Measurements from ENCODE around the gene SSTR4.
"Not testable (repeated sequence)": the region's sequence is repeated elsewhere in the genome, so short reads cannot be mapped to it uniquely, and the experiment has no call there.

SSTR4 gene, protein sequence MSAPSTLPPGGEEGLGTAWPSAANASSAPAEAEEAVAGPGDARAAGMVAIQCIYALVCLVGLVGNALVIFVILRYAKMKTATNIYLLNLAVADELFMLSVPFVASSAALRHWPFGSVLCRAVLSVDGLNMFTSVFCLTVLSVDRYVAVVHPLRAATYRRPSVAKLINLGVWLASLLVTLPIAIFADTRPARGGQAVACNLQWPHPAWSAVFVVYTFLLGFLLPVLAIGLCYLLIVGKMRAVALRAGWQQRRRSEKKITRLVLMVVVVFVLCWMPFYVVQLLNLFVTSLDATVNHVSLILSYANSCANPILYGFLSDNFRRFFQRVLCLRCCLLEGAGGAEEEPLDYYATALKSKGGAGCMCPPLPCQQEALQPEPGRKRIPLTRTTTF

DNA sequence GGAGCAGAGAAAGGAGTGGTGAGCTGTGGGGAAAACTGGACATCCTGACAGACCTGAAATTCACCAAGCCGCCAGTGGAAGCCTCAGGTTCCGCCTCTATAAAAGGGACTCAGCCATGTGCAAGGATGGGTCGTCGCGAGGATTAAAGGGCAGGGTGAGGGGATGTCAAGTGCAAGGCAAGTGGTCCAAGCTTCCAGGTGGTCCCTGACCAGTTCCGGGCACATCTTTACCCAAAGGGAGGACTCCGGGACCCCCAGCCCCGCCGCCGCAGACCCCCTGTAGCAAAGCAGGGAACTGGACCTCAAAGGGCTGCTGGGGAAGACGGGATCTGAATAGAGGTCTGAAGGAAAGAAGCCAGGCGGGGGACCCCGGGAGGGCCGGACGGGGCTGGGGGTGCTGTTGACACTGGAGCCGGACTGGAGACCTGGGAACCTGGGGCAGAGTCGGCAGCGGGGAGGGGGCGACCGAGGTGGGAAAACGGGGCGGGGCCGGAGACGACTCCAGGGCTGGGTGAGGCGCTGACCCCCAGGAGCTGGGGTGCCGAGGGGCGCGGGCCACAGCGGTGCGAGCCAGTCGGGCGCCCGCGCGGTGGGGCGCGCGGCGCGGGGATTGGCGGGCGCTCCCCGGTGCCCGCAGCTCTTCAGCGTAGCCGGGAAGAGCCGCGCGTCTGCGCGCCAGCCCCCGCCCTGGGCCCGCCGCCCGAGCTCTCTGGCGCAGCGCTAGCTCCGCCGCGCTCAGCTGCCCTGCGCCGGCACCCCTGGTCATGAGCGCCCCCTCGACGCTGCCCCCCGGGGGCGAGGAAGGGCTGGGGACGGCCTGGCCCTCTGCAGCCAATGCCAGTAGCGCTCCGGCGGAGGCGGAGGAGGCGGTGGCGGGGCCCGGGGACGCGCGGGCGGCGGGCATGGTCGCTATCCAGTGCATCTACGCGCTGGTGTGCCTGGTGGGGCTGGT, at the start of gene SSTR4:
Gene SSTR4, plus strand, starts transcription at position 592 of the 951 bp plus-strand sequence. Its CDS starts 172 bp downstream, at position 764.
- no peak for DNase-seq

- no peak for DNase-seq
Measured at GRCh38 chr20:22986601-22987000, 48.5 kb upstream of the SSTR4 start.

DNA sequence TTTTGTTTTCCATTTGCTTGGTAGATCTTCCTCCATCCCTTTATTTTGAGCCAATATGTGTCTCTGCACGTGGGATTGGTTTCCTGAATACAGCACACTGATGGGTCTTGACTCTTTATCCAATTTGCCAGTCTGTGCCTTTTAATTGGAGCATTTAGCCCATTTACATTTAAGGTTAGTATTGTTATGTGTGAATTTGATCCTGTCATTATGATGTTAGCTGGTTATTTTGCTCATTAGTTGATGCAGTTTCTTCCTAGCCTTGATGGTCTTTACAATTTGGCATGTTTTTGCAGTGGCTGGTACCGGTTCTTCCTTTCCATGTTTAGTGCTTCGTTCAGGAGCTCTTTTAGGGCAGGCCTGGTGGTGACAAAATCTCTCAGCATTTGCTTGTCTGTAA, 43.7 kb upstream of the SSTR4 start:
- DNase-seq, result not testable (repeated sequence)

DNA sequence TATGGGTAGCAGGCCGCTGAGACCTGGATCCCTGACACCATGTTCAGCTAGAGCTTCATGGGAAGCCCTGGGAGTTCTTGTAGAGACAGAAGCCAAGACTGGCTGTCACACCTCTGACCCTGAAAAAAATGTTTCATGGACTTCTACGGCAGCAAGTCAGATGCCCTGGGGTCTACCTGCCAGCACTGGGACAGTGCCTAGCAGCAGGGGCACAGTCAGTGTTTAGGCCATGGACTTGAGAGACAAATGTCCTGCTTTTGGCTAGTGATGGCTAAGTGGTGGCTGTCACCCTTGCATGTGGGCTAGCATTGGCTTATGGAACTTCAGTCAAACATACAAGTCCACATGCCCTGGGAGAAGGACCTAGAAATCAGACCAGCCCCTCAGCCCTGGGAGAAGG, 41.3 kb upstream of the SSTR4 start:
- no peak for DNase-seq

GRCh38 chr20:22995923-22996322, 39.2 kb upstream of the SSTR4 start:
- no peak for DNase-seq

- DNase-seq, result no peak
Measured at GRCh38 chr20:22998476-22998875, 36.6 kb upstream of the SSTR4 start.

- DNase-seq, result no peak
Measured at GRCh38 chr20:22999756-23000155, 35.4 kb upstream of the SSTR4 start.

DNA sequence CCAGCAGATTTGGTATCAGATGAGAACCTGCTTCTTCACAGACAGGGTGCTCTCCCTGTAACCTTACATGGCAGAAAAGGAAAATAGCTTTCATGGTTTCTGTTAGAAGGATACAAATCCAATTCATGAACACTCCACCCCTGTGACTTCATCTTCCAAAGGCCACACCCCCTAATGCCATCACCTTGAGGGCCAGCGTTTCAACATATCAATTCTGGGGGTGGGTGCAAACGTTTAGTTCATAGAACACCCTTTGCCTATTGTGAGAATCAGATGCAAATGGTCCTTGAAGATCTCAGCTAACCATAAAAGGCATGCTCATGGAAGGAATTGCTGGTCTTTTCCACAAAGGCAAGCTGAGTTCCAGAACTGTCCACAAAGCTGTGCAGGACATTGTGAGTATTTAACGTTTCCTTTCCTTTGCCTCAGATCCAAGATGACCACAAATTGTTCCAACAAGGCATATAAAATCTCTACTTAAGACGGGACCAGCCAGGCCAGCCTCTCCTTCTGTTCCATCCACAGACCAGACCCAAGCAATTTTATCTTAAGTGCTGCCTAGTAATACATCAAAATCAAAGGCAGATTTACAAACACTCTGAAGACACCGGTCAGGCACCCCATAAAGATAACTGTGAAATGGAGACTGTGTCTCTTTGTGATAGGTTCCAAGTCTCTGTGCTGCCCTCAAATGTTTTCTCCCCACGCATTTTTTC, 34.7 kb upstream of the SSTR4 start:
- DNase-seq, result no peak

GRCh38 chr20:23002276-23002675, 32.8 kb upstream of the SSTR4 start:
- no peak for DNase-seq

DNA sequence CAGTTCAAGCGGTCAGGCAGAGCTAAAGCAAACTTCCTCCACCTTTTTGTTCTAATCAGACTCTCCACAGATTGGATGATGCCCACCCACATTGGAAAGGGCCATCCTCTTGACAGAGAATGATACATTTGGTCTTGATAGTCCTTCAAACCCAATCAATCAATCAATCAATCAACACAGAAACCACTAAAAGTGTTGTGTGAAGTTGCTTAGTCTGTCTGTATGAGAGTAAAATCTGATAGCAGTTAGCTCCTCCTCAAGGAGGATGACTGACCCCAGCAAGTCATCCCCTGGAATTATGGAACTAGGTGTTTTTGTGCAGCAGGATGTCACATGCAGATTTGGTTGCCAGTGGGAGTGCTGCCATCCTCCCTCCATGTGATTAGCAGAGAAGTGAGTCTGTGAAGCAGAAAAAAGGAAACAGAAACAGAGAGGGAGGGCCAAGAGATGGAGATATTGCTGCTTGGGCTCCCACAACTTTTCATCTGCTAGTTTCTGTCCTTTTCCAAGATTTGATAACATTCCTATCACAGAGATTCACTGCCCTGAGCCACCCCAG, 32.0 kb upstream of the SSTR4 start:
- DNase-seq, result no peak

DNA sequence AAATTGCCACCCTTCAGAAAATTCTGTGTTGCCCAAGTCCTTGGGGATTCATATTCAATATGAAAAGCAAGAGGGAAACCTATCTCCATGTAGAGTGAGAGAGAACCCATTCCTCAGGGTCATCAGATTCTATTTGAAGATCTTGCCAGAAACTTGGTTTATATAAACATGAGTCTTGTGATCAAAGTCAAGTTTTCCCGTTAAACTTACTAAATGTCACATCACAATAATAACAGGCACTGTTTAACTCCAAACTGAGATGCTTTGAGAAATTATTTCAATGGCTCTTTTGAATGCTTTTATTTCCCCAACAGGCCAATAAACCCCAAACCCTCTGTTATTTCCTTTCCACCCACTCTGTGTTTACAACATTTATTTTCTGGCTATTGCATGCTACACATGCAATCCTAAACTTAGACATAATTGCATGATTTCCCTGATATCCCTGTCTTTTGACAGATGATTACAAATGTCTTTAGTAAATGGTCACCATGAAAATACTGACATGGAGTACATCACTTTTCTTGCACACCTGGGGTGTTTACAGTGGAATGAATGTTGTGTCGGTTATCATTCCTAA, 31.1 kb upstream of the SSTR4 start:
- no peak for DNase-seq

DNA sequence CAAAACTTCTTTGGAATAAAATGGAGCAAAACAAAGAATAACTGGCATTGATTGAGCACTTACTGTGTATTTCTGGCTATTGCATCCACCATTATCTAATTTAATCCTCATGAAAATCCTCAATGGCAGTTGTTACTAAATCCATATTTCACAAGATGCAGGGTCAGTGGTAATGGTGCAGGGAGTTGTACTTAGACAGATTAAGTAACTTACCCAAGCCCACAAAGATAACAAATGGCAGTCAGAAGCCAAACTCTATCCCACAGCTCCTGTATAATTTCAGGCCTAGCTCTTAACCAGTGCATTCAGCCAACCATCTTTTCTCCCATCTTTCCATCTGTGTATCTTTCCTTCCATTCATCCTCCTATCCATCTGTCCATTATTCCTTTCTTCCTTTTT, 29.3 kb upstream of the SSTR4 start:
- DNase-seq, result no peak

GRCh38 chr20:23007462-23007861, 27.6 kb upstream of the SSTR4 start:
- no peak for DNase-seq

- no peak for DNase-seq
Measured at GRCh38 chr20:23007886-23008655, 27.0 kb upstream of the SSTR4 start.

- DNase-seq, result no peak
Measured at GRCh38 chr20:23008667-23009066, 26.4 kb upstream of the SSTR4 start.

- DNase-seq, result no peak
Measured at GRCh38 chr20:23009636-23010035, 25.5 kb upstream of the SSTR4 start.

GRCh38 chr20:23010096-23010495, 25.0 kb upstream of the SSTR4 start:
- no peak for DNase-seq

DNA sequence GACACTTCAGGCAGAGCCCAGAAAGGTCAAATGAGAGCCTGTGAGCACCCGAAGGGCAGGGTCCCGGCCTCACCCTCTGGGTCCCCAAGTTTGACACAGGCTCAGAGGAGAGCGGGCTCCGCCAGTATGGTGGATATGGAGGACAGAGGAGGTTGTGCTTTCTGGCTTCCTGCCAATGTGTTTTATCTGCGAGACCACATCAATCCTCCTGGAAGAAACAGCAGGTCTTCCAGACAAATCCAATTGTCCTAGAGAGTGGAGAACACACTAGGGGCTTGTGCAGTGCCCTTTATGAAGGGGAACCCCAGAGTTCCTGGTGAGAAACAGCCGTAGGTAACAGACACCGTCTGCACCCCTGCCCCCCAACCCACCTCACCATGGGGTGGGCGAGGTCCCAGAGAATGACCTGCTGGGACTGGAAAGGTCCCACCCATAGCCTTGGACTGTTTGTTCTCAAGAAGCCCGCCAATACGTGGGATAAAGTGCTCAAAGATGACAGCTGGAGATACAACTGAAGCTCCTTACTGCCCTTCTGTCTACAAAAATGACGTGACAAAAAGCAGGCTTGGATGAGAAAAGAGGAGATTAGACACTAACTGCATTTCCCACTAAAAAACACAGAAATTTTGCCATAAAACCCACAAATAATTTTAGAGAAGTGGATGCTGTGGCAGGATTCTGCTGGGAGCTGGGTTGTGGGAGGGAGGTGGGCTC, 23.9 kb upstream of the SSTR4 start:
- no peak for DNase-seq

DNA sequence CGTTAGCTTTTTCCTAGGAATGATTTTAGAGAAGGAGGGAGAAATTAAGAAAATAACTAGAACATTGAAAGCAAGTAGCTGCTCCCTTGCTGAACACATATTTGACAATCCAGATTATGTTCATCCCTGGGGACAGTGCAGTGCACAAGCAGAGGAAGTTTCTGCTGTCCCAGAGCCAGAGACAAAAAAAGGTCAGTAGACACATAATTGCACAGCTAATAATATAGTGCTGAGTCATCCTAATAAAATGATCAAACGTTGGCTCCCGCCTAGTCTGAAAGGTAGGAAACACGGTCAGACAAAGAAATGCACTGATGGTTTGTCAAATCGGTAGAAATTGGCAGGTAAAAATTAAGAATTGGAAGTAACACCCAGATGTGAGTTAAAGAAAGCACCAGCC, 21.7 kb upstream of the SSTR4 start:
- DNase-seq, result no peak

- DNase-seq, result no peak
Measured at GRCh38 chr20:23017516-23017915, 17.6 kb upstream of the SSTR4 start.

DNA sequence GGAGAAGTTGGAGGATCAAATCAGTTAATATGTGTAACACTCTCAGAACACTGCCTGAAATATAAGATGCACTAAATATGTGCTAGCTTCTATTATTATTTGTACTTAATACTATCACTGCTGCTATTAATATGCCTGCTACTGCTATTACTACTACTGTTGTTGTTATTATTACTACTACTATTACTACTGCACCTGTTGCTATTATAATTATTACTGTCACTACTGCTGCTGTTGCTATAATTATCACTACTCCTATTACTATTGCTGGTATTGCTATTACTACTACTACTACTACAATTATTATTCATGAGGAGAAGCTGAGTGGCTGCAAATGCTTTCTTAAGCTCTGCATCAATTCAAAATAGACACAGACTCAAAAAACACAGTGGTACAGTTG, 16.7 kb upstream of the SSTR4 start:
- no peak for DNase-seq

All from CD4-positive, alpha-beta T cell treated with Interleukin-17A for 1 hour (primary cell).